HG03565 (cell line): ENCODE results near the gene CSNK2A3.
"Not testable (repeated sequence)": the region's sequence is repeated elsewhere in the genome, so short reads cannot be mapped to it uniquely, and the experiment has no call there.

Experiments
- ATAC-seq: cut with Tn5 transposase; IDR thresholded peaks from one replicate; pipeline ENCODE4 v1.9.1; 2021; ENCODE audit warnings: mild to moderate bottlenecking, moderate library complexity; ENCODE audit not compliant: unreplicated experiment

The CSNK2A3 gene

DNA sequence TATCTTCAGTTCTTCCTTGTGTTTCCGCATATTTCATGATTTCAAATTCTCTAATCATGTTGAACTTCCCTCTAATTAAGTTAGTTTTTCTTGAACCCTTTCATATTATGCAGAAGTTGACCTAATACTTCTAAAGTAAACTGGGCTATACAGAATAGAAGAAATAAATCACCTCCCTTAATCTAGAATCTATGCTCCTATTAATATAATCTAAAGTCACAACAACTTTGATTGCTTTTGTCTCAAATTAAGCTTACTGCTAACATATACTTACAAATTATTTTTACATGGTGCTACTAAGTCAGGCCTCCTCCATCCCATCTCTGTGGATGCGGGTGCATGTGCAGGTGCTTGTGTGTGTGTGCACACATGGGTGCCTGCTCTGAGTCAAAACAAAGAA lies 27.3 kb upstream of the CSNK2A3 start:
- ATAC-seq: no peak

DNA sequence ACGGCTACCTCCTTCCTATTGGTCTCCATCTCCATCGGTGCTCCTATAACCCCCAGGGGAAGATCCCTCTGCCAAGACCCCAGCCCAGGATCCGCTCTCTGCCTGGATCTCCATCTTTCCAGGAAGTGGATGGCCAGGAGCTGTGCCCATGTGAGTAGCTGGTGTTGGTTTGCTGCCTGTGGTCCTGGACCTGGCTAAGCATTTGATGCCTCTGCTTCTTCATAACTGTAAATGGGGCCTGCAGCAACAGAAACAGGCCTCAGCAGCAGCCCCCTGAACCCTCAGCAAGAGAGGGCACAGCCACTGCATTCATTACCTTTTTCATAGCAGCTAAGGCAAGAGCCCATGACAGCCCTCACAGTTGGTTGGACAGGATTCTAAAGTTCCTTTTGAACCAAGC lies 26.6 kb upstream of the CSNK2A3 start:
- no peak for ATAC-seq

DNA sequence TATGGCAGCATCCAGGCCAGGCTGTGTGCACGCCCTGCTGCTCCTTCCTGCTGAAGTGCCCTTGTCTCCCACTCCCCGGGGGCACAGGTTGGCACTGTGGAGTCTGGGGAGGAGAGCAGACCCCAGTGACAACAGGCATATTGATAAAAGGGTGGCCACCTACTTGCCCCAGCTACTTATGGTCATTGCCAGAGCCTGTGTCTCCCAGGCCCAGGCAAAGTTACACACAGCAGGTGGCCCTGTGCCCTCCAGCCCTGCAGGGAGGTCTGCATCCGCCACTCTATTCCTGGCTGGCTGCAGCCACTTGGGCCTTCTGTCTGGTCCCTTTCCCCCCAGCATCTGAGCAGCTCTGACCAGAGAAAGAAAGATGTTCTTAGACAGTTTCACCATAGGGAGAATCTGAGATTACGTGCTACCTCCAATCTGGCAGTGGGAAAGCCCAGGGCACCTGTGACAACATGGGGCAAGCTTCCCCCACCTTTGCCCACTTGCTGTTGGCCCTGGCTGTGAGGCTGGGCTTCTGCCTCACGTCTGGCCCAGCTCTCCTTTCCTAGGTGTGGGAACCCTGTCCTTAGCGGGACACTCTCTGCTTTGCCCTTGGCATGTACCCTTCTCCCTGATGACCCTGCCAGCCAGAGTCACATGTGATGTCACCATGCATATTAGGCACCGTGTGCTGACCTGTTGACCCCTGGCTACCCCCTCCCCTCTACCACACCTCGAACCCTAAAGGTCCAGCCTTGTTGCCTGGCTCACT lies 25.3 kb upstream of the CSNK2A3 start:
- ATAC-seq: no peak

DNA sequence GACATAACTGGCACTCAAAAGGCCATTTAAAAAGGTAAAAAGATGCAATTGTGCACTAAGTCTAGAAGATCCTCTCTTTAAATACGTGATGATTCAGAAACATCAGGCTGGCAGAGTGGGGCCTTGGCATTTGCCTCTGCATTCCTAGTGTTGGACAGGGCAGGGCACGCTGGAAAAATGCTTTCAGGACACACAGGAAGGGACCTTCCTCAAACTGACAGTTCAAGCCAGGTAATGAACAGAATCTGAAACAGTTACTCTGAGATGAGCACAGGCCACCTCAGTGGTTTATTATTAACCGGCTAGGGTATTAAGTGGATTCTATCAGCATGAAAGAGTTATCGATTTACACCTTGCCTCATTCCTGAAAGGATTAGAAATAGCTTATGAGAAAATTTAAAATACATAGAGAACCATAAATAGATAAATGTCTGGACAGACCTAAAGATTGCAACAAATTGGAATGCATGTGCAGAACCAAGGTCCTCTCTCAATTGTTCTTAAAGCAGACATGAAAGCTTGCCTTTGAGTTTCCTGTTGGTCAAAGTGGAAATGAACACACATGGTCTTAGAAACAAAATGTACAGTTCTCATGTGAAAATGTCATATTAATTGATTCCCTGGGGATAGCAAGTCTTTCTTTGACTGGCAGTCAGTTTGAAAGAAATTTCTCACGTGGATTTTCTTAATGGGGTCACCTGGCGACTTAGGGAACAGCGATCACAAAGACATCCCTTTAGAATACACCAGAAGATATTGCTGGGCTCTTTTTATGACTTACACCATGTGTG lies 21.5 kb upstream of the CSNK2A3 start:
- no peak for ATAC-seq

DNA sequence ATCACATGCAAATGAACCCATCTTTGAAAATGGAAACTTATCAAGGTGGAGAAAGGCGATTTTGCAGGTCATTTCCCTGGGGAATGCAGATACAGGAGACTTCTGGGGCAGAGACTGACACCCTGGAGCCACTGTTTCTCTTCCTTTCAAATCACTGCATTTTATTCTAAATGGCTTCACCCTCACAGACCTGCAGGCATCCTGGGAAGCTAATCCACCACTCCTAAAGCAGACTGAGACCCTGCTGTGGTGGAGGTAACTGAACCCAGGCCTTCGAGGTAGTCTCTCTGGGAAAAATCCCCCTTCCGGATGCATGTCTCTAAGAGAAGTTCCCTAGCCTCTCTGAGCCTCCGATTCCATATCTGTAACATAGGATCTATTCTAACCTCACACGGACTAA lies 20.9 kb upstream of the CSNK2A3 start:
- ATAC-seq: no peak

DNA sequence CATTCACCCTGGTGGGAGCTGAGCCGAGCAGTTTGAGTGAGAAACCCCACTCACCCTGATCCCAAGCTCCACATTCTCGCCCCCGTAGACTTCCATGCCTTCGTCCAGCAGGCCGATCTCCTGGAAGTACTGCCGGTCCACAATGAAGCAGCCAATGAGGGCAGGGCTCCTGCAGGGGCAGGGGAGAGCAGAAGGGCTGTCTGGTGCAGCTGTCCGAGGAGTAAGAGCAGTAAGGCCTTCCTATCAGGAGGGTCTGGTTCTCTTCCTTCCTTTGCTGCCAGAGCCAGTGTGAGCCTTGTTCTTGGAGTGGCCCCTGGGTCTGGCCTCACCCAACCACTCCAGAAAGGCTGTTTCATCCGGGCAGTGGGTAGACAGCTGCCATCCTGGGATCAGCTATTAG lies 19.4 kb upstream of the CSNK2A3 start:
- ATAC-seq: no peak

DNA sequence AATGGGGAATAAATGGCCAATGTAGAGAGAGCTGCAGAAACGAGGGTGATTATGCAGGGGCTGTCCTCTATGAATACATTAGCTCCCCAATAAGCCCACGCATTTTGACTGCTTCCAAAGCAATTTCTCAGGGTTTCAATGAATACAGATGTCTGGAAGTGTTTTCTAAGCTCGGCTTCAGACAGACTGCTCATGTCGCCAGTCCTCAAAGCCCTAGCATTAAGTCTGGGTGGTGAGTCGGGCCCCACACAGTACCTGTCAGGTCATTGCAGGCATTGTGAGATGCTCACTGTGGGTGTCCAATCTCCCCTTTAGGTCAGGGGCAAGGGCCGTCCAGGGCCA lies 17.9 kb upstream of the CSNK2A3 start:
- ATAC-seq: no peak

DNA sequence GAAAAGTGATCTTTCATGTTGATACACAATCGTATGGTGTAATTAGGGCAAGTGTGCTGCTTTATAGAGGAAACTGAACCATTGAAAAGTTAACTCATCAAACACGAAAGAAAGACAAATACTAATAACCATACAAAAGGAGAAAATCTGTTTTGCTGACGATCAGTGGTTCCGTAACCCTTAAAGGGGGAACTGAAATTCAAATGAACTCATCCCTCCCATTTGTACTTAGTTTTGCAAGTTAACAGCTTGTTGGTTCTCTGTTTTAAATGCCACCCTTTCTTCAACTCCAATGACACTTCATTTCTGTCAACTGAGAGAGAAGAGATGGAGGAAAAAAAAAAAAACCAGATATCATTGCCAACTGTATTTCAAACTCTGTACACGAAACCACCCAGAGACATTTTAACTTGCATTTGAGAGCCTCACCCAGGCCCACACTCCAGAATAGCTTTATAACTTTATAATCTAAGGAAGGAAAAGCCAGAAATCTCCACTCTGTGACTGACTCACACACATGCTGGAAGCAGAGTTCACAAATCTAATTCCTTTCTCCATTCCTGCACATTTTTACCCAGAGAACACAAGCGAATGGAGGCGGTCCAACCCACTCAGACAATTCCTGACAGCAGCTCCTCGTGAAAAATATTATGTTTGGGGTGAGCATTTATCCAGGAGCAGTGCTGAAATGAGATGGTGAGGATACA lies 17.4 kb upstream of the CSNK2A3 start:
- ATAC-seq: no peak

DNA sequence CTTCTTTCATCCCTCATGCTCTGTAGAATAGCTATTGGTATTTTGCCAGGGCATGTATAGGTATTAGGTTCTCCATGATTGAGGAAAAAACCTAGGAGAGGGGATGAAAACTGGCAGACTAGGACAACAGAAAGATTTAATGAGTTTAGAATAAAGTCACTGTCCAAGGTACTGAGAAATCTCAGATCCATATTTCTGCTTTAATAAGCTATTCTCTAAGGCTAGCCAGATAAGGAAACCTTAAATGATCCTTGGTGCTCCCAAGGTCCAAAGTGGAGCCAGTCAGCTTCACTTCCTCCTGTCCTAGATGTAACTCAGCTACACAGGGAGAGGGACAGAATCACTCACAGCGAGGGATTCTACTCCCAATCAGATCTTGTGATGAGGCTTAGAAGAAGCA lies 13.7 kb upstream of the CSNK2A3 start:
- ATAC-seq: no peak

DNA sequence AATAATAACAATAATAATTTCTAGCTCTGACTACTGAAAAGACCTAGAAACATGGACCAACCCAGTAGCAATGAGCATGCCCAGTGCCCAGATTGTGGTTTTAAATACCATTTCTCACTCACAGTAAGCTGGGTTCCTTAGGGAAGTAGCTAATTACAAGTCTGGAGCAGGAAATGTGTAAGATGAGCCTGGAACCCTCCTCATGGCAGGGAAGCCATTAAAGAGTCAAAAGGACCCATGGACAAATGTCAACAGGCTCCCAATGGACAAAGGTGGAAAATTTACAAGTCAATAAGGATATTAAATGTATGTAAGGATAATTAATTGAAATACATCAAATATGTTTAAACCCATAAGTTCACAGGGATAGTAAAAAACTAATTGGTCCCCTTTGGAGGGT lies 10.6 kb upstream of the CSNK2A3 start:
- no peak for ATAC-seq

DNA sequence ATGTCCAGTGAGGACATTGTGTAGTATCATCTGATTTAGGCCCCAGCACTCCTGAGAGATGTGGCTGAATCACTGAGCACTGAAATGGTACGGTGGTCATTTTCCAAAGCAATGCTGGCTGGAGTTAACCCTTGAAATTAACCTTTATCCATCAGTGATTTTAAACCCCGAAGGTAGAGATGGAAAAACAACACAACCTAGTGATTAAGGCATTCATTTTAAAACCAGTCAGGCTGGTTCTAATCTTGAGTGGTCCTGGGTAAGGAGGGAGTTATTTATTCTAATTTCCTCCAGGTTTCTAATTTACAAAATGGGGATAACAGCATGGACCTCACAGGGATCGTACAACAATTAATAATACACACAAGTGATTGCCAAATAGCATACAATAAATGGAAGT lies 6.6 kb upstream of the CSNK2A3 start:
- no peak for ATAC-seq

DNA sequence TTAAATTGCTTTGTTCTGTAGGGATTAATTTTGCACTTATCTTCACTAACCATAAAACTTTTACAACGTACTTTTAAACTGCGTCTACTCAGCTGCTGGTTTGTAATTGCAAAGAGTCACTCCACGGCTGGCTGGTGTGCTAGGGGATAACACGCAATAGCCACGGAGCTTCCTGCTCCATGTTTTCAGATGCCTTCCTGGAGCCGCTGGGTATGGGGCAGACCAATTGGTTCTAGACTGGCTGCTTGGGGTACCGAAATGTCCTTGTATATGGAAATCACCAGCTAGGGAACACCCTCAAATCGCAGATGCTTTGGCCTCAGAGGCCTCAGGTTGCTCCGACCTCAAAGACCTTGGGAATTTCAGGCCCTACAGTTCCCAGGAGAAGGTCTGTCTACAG lies 3.8 kb upstream of the CSNK2A3 start:
- no peak for ATAC-seq

DNA sequence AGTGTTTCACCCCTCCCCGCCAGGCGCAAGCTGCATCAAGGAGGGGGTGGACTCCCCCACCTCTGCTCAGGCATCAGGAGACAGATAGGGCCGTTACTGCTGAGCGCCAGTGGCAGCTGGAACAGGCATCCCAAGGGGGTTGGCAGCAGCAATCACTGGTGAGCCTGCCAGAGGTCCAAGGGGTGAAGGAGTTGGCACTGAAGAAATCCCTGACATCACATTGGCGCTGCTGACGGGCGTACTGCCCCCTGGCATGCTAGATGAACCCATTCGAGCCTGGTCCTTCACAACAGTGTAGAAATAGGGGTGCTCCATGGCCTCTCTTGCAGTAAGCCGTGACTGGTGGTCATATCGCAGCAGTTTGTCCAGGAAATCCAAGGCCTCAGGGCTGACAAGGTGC lies 1.2 kb downstream of the CSNK2A3 start:
- ATAC-seq: not testable (repeated sequence)

DNA sequence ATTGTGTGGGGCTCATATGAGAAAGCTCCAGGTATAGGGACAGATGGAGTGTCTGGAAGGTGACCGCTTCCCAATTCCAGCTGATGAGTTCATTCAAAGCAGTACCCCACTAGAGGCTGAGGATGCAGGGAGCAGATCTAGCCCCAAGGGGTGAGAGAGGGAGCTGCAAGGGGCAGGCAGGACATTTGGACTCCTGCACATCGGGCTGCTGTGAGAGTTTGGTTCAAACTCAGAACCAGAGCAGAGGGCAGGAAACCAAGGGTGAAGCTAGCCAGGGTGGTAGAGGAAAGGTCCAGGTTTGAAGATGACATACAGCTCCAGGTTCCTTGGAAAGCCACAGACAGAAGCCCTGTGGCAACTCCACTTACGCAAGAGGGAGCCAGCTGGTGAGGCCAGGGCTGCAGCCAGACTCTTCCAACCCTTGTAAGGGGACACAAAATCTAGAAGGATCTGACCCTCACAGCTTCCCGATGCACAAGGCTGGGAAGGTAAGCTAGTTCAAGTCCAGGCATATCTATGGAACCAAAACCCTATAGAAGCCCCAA lies 1.9 kb downstream of the CSNK2A3 start:
- no peak for ATAC-seq

DNA sequence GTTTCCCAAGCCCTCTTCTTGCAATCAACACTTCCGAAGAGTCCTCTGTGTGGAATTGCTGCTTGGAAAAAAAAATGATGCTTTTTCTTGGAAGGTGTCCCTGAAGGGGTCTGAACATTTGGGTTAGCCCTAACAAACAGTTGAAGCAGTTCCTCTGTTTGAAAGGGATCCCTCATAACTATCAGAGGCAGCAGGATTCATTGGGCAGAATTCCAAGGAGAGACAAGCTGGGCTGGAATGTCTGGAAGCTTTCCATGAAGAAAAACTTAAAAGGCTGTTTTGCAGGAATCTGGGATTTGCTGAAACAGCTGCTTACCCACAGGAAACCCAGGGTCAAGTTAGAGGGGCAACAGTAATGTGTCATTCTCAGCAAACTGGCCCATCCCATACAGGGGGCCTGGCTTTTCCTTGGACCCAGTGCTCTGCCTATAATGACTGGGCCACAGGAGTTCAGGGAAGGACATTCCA lies 3.1 kb downstream of the CSNK2A3 start:
- no peak for ATAC-seq

DNA sequence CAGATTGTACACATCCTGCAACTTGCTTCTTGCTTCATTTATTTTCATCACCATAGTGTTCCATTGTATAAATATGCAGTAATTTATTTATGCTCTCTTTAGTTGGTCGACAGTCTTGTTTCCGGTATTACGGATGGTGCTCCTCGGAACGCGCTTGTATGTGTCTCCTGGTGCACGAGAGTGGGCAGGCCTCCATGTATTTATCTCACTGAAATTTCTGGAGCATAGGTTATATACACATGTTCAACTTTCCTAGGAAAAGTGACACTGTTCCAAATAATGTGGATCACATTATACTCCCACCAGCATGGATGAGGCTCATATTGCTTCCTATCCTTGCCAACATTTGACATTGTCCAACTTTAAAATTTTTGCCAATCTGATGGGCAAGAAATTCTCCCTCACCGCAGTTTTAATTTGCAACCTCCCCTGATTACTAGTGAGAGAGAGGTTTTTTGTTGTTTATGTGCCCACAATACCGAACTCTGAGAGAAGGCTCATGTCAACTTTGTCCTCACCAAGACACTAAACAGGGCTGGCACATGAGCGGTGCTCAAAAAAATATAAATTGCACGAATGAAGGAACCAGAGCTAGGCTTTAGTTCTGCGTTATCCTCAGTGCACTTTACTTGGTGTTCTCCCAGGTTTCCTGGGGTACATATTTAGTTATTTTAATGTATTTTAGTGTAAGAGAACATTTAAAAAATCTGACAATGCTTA lies 3.8 kb downstream of the CSNK2A3 start:
- no peak for ATAC-seq

DNA sequence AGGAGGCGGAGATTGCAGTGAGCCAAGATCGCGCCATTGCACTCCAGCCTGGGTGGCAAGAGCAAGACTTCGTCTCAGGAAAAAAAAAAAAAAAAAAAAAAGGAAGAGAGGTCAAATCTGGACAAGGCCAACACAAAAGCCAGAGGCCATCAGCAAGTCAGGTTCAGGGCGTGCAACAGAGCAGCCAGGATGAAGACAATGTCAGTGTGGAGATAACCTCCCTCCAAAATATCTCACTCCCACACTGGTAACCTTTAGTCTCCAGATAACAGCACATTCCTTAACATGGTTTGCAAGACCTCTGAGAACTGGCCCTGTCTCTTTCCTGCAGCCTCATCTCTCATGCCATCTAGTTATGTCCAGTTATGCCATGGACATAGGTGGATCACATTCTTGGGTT lies 4.7 kb downstream of the CSNK2A3 start:
- no peak for ATAC-seq

DNA sequence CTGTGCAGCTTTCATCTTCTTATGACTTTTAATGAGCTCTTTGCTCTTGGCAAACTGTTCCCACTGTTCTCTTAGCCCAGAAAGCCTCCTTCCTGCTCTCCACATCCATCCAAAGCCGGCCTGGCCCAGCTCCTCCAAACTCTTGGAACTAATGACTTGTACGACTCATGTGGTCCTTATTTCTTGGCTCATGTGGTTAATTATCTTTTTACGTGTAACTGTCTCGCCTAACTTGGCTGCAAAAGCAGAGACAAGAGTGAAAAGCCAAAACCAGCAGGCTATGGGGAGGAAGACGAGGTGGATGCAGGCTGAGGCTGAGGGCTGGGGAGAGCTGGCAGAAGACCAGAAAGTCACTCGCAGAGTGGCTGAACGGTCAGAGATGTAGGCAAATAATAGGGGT lies 5.5 kb downstream of the CSNK2A3 start:
- ATAC-seq: no peak

DNA sequence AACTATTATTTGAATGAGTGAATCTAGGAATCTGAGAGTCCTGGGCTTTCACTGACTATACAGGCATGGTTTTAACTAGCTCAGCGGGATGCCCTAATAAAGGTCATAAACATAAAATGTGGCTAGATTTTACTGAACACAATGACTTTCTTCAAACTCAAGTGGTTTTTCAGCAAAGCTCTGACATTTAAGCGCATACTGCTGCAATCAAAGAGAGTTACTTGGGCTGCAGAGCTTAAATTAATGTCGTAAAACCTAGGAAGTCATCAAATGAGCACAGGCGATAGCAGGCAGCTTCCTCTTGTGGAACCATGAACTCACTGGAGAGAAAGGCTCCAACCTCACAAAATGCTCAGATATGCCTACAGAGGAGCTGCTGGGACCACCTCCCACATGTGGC lies 6.7 kb downstream of the CSNK2A3 start:
- no peak for ATAC-seq

DNA sequence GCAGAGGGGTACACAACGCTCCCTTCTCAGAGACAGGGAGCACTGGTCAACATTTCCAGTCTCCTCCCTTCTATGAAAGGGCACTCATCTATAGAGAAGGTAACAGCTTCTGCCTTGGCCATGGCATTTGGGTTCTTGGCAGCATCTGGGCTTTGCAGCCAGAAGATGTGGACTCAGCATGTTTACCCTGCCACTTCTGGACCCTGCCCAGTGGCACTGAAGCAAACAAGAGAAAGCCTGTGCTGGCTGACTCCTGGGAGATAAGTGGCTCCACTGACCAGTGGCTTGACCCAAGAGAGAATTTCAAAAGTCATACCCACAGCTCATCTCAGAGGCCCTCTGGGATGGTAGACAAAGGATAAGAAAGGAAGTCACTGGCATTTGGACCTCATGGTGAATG lies 8.0 kb downstream of the CSNK2A3 start:
- no peak for ATAC-seq

DNA sequence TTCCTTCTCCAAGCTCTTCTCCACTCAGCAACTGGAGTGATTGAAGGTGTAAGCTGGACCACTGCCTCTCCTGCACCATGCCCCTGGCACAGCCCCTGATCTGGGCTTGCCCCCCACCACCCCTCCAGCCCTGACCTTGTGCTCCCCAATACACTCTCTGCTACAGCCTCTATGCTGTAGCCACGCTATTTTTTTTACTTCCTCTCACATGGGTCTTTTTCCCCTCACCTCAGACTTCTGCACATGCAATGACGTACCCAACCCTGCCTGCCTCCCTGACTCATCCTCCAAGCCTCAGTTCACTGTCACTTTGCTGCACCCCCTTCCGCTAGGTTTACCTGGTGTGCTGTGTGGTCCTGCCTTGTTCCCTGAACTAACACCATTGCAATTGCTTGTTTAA lies 9.0 kb downstream of the CSNK2A3 start:
- no peak for ATAC-seq
